HG02623 (cell line): ENCODE results near the gene PCNX1.
A peak's percentile ranks its signal among the peaks of the same experiment; 100 is the strongest.
"Not testable (repeated sequence)": the region's sequence is repeated elsewhere in the genome, so short reads cannot be mapped to it uniquely, and the experiment has no call there.

Experiments used
- ATAC-seq: cut with Tn5 transposase; IDR thresholded peaks from one replicate; pipeline ENCODE4 v1.9.1; 2021; ENCODE audit warnings: moderate library complexity; ENCODE audit not compliant: unreplicated experiment

Gene PCNX1

DNA sequence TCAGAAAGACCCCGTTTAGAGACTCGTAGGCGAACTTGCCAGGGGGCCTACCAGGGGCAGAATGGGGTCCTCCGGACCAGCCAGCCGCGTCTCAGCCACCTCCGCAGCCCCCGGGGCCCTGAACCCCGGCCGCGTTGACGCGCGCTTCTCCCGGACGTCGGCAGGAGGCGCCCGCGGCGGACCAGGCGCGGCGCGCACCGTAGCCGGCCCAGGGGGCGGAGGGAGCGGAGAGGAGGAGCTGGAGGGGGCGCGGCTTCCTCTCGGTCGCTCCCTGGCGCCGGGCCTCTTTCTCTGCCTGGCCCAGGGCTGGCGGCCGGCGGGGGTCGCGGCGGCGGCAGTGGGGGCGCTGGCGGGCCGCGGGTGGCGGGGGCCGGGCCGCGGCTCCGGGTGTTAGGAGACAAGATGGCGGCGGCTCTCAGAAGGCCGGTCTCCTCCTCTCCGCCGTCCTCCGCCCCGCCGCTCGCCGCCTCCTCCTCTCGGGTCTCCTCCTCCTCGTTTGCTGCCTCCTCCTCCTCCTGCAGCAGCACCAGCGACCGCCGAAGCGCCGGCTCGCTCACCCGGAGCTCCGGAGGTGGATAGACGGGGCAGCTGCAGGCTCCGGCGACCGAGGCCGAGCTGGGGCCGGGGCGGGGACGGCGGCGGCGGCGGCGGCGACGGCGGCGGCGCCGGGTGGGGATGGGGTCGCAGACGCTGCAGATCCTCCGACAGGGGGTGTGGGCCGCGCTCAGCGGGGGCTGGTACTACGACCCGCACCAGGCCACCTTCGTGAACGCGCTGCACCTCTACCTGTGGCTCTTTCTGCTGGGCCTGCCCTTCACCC, at the start of gene PCNX1:
PCNX1 (plus strand) TSS at position 284 of the 820 bp plus-strand sequence; CDS start at position 676, 392 bp downstream.
- ATAC-seq: peak; percentile 76

- ATAC-seq: no peak
These were observed 49.8 kb upstream of the PCNX1 start for GRCh38 chr14:70857496-70857890.

DNA sequence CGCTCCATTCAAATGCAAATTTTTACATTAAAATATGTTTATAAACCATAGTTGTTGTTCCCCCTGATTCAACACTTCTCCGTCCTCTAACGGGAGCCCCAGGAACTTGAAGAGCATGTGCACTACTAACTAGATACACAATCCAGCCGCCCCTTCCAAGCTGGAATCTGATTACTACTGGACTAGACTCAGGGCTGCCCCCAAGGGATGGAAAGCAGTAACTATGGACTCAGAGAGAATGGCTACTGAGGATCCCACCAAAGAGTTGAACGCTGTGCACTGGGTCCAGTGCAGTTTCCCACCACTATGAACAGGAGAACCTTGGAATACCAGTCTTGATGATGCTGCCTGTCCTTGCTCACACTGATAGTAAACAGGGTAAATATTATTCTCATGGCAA, 48.6 kb upstream of the PCNX1 start:
- no peak for ATAC-seq

- not testable (repeated sequence) for ATAC-seq
These were observed 40.3 kb upstream of the PCNX1 start for GRCh38 chr14:70866992-70867391.

DNA sequence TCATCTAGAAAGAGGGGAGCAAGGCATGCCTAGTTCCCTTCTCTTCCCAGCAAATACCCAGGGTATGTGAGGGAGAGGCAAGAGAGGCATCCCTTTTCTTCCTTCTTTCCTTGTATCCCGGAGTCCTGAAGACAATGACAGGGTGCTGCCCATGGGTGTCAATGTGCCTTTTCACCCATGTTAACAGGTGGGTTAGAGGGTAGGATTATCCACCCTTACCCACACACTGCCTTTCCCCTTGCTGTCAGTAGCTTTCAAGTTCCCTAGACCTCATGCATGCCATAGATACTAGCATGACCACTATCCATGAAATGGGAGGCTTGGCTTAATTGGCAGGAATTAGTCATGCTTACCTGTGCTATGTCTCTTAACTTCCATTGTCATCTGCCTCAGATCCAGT, 36.3 kb upstream of the PCNX1 start:
- ATAC-seq: no peak

DNA sequence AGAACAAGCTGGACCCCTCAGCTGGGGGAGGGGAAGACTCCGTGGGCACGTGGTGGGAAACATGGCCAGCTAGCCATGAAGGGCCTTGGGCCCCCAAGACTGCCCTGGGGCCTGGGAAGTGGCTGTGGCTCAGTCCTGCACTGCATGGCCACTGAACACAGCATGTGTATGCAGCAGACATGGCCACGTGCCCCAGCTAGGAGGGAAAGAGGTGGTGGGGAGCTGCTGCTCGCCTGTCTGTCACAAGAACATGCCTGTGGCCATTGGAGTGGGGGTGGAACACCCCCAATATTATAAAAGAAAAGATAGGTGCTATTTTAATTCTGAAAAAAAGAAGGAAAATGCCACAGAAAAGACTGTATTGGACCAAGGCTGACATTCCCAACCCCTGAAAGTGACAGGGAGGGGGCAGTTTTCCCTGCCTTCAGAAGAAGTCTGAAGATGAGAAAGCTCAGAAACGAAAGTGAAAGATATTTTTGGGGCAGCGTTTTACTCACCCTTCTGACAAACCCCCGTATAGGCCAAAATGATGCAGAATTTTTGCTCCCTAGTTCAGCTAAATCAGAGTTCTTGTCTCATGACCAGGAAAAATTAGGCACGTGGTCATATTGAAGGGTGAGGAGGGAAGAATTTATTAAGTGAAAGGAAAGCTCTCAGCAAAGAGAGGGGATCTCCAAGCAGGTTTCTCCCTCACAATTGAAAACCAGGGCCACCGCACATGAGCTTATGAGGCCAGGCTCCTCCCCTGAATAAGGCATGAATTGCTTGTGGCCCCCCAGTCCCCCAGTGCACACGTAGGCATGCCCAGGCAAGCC, 35.2 kb upstream of the PCNX1 start:
- no peak for ATAC-seq

DNA sequence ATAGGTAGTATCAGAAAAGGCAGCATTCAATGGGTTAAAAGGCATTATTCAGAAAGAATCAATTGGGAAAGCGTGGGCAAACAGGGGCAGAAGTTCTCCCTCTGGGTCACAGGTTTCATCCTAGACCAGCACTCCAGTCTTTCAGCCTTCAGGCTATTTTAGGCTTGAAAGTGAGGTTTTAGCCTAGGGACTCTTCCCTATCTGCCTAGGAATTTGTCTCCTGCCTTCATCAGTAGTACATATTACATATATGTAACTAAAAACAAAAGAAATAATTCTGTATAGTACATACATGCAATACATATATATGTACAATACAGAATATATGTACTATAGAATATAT, 34.6 kb upstream of the PCNX1 start:
- ATAC-seq: no peak

GRCh38 chr14:70873627-70874026, 33.6 kb upstream of the PCNX1 start:
- ATAC-seq: no peak

GRCh38 chr14:70875811-70876460, 31.3 kb upstream of the PCNX1 start:
- not testable (repeated sequence) for ATAC-seq

- ATAC-seq: no peak
These were observed 27.8 kb upstream of the PCNX1 start for GRCh38 chr14:70879448-70879847.

- not testable (repeated sequence) for ATAC-seq
These were observed 26.4 kb upstream of the PCNX1 start for GRCh38 chr14:70880888-70881287.

DNA sequence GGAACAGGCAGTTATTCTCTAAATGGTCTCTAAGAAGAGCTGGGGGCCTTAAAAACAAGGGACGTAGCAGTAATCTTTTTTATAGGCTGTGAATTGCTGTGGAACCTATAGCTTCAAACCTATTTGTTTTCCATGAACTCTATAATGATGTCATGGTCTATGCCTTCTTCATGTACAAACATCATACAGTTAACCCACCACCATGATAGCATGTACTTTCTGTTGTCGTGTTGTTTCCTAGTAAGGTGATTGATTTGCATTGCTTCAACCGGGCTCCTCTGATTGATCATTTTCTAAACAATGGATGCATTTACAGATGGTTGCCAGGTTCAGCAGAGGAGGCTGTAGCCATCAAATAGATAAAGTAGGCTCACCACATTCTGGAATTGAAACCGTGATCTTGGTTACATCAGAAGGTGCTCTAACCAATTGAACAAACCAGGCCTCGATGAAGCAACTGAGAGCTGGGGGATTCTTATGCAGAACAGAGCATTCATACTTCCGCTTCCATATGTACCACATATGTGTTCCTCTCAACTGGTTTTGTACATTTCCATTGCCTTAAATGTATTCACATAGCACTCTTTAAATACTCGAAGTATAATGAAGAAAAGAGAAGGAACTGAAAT, 25.6 kb upstream of the PCNX1 start:
- peak; percentile 39 for ATAC-seq

DNA sequence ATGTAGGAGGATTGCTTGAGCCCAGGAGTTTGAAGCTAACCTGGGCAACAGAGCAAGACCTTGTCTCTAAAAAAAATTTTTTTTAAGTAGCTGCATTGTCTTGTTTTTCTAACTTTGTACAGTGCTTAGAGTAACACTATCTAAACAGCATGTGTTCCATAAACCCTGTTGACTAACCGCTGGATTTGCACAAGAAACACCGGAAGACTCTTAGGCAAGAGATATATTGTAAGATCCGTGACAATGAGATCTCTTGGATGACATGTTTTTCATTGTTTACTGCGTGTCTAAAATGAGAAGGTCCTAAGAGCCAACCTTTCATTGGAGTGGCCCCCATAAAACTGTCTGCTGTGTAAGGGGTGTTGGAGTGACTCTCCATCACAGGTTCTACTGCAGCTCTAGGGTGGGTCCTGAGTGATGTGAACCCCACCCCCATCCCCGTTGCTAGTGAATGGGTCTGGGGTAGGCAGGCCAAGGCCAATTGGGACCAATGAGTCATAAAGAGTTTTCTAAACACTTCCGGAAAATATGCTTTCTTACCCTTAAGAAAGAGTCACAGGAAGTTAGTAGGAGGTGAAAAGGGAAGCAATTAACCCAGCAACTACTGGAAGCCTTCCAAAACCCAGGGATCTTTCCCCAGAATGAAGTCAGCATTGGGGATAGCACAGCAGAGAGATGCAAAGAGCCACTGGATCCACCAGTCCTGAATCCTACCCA, 24.3 kb upstream of the PCNX1 start:
- ATAC-seq: no peak

DNA sequence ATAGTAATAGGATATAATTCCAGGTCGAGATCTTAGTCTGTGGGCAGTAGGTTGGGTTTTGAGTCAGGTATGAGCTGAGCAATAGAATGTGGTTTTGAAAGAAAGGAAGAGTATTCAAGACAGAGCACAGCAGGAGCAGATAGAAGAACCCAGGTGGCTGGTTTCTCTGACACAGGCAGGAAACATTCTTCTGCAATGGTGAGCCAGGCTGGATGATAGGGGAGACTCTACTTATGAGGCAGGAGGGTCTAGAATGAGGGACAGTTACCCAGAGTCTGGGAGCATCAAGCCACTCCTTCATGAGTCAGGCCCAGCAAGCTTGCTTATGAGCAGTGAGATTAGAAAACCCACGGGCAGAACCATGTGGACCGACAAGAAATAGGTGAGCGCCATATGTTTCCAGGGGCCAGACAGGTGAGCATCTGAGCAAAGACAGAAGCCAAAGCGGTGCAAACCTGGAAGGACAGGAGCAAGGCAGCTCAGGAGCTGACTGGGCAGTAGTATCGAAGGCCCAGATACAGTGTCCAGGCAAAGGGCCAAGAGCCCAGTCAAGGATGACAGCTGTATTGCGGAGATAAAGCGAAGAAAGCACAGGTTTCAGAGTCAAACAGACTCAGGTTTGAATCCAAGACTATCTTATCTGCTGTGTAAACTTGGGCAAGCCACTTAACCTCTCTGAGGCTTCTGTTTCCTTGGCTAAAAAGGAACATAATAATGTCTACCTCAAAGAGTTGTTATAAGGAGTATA, 22.5 kb upstream of the PCNX1 start:
- ATAC-seq: no peak

- no peak for ATAC-seq
These were observed 21.8 kb upstream of the PCNX1 start for GRCh38 chr14:70885343-70886022.

- ATAC-seq: no peak
These were observed 20.6 kb upstream of the PCNX1 start for GRCh38 chr14:70886421-70887206.

DNA sequence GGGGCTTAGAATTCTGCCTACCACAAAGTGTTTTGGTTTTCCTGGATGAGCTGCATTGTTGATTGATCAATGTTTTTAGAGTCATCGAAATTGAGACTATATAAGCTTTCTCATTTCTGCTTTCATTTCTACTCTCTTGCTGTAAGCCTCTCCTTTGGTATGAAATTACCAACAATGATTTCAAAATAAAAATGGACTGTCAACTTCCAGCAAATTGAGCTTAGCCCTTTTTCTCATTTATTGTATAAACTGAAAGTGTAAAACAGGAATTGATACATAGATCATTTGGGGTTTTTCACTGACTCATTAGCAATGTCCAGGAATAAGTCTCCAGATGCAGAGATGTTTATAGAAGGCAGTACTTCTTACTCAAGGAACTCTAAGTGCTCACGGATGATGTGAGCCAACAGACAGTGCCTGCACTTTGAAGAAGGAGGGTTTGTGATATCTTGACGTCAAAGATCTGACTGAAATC, 20.0 kb upstream of the PCNX1 start:
- peak; percentile 36 for ATAC-seq

- ATAC-seq: peak; percentile 2
These were observed 19.3 kb upstream of the PCNX1 start for GRCh38 chr14:70887737-70888499.
